HG02763 (cell line): Measurements from ENCODE around the gene STAU1.
"Not testable (repeated sequence)": the region's sequence is repeated elsewhere in the genome, so short reads cannot be mapped to it uniquely, and the experiment has no call there.

Experiments used
- ATAC-seq: cut with Tn5 transposase; IDR thresholded peaks from one replicate; pipeline ENCODE4 v1.9.1; 2021; ENCODE audit warnings: mild to moderate bottlenecking, moderate library complexity; ENCODE audit not compliant: unreplicated experiment

STAU1 gene

GRCh38 chr20:49203746-49204145 is 15.6 kb upstream of the STAU1 start:
- no peak for ATAC-seq

GRCh38 chr20:49203011-49203410 is 14.9 kb upstream of the STAU1 start:
- ATAC-seq = no peak

GRCh38 chr20:49199729-49200293 is 11.7 kb upstream of the STAU1 start:
- no peak for ATAC-seq

- not testable (repeated sequence) for ATAC-seq
These were observed 4.9 kb upstream of the STAU1 start for GRCh38 chr20:49192944-49193518.

- no peak for ATAC-seq
These were observed 744 bp downstream of the STAU1 start for GRCh38 chr20:49187330-49187850.

GRCh38 chr20:49186535-49187329 is 1.4 kb downstream of the STAU1 start:
- no peak for ATAC-seq

GRCh38 chr20:49185071-49185761 is 2.9 kb downstream of the STAU1 start:
- no peak for ATAC-seq

GRCh38 chr20:49184691-49185070 is 3.5 kb downstream of the STAU1 start:
- no peak for ATAC-seq

- ATAC-seq = not testable (repeated sequence)
These were observed 4.0 kb downstream of the STAU1 start for GRCh38 chr20:49184084-49184501.

GRCh38 chr20:49183444-49183843 is 4.7 kb downstream of the STAU1 start:
- no peak for ATAC-seq

- ATAC-seq = no peak
These were observed 6.8 kb downstream of the STAU1 start for GRCh38 chr20:49181265-49181877.

GRCh38 chr20:49179368-49180277 is 8.5 kb downstream of the STAU1 start:
- no peak for ATAC-seq

- no peak for ATAC-seq
These were observed 14.0 kb downstream of the STAU1 start for GRCh38 chr20:49174183-49174582.

- no peak for ATAC-seq
These were observed 15.7 kb downstream of the STAU1 start for GRCh38 chr20:49172413-49172812.

GRCh38 chr20:49171909-49172308 is 16.2 kb downstream of the STAU1 start:
- ATAC-seq = no peak

GRCh38 chr20:49170714-49171113 is 17.4 kb downstream of the STAU1 start:
- ATAC-seq = no peak

- no peak for ATAC-seq
These were observed 18.6 kb downstream of the STAU1 start for GRCh38 chr20:49169547-49169946.

GRCh38 chr20:49168864-49169263 is 19.3 kb downstream of the STAU1 start:
- not testable (repeated sequence) for ATAC-seq

GRCh38 chr20:49167811-49168507 is 20.2 kb downstream of the STAU1 start:
- no peak for ATAC-seq
